Stimulated activated CD8-positive, alpha-beta memory T cell treated with anti-CD3 and anti-CD28 coated beads, Interleukin-7, amount 100 ng/mL, for 4 hours (primary cell): ENCODE data around the gene ZNF443.
A peak's percentile ranks its signal among the peaks of the same experiment; 100 is the strongest.
"Not testable (repeated sequence)": the region's sequence is repeated elsewhere in the genome, so short reads cannot be mapped to it uniquely, and the experiment has no call there.

Source experiments
- DNase-seq, 2 donors: peaks; one replicate each; pipeline ENCODE4 v3.0.0-alpha.2; 2020; ENCODE audit warnings: low read depth in 2 of 2

The ZNF443 gene

GRCh38 chr19:12417273-12417672 is 23.5 kb downstream of the ZNF443 start:
- DNase-seq = not testable (repeated sequence)

- DNase-seq = no peak
These were observed 28.9 kb downstream of the ZNF443 start for GRCh38 chr19:12411893-12412292.

GRCh38 chr19:12400633-12401502 is 40.0 kb downstream of the ZNF443 start, which contains the start of gene ZNF799:
Gene ZNF799, minus strand, starts transcription at chr19:12401271. Its CDS starts 201 bp downstream, at chr19:12401070.
- peak; percentile 68 to 77 for DNase-seq

GRCh38 chr19:12399901-12400632 is 40.8 kb downstream of the ZNF443 start:
- peak; percentile 15 to 27 for DNase-seq

- DNase-seq = not testable (repeated sequence)
These were observed 49.7 kb downstream of the ZNF443 start for GRCh38 chr19:12391148-12391547.

GRCh38 chr19:12386365-12386764 is 54.5 kb downstream of the ZNF443 start:
- not testable (repeated sequence) for DNase-seq

- DNase-seq = no peak
These were observed 60.4 kb downstream of the ZNF443 start for GRCh38 chr19:12380444-12380737.

GRCh38 chr19:12379732-12380443 is 60.9 kb downstream of the ZNF443 start:
- DNase-seq = no peak
